HG03558 (cell line): ENCODE results near the gene PACRG.

Experiments used
- ATAC-seq: cut with Tn5 transposase; IDR thresholded peaks from one replicate; pipeline ENCODE4 v1.9.1; 2021; ENCODE audit warnings: moderate number of reproducible peaks; ENCODE audit not compliant: unreplicated experiment; ENCODE audit errors: extremely low read depth

PACRG gene

GRCh38 chr6:163187606-163188005 lies 459.8 kb downstream of the PACRG start:
- no peak for ATAC-seq

DNA sequence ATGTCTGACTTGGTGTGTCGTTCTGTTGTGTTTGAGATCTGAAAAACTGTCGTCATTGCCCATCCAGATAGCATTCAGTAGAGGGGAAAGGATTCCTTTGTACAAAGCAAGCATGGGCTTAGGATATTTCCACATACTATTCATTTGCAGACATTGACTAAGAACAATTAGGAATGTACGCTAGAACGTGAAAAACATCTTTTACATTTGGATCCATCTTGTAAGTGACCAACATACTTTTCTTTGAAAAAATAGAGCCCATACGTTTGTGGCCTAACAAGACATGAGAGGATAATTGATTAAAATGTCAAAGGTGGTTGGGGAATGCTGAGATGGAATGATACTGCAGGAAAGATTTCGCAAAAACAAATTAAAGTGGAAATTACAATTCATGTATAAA lies 461.0 kb downstream of the PACRG start:
- ATAC-seq, result no peak

DNA sequence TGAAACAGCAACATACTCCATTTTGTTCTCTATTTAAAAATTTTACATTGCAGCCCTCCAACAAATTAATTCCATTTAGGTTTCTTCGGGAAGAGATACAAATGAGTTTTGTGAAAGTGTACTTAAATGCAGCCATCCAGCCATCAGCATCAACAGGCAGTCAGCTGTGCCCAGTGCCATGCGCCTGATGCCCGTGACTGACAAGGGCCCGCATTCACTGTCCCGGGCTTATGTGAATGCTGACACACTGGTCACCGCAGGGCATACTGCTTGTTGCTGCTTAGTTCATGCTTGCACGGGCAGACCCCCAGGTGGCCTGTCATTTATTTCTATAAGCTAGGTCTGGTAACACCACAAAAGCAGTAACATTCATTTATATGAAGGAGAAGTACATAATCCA lies 461.8 kb downstream of the PACRG start:
- ATAC-seq, result no peak

DNA sequence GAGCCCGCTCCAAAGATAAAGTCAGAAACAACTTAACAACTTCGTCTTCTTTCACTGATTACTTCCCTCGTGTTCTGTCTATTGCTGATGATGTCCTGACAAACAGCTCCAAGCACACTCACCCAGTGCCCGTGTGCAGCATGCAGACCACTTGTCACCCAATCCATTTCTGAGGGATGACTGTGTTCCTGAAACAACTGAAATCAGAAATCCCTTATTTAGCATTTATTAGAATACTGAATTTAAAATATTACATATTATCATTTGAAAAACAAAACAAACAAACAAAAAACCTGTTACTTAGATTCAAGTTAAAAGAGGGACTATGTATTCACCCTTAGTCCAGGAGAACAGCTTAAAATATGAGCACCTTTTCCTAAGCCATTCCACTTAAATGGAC lies 463.0 kb downstream of the PACRG start:
- no peak for ATAC-seq

- ATAC-seq, result no peak
These were observed 464.1 kb downstream of the PACRG start for GRCh38 chr6:163191704-163192537.

GRCh38 chr6:163192591-163192990 lies 464.8 kb downstream of the PACRG start:
- no peak for ATAC-seq

DNA sequence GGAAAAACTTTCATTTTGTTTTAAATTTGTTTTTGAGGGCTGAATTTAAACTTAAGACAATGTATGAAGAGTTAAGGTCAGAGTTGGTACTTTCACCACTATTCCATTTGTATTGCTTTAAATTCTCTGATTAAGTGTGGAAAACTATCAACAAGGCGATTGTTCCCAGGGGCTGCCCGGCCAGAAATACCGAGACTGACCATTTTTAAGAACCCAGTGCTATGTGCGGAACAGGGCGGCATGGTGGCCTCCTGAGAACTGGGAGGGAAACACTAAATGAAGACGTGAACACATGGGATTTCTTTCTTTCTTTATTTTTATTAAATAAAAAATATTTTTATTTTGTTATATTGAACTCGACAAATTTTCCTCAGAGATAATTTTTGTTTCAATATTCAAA lies 465.6 kb downstream of the PACRG start:
- ATAC-seq, result no peak

DNA sequence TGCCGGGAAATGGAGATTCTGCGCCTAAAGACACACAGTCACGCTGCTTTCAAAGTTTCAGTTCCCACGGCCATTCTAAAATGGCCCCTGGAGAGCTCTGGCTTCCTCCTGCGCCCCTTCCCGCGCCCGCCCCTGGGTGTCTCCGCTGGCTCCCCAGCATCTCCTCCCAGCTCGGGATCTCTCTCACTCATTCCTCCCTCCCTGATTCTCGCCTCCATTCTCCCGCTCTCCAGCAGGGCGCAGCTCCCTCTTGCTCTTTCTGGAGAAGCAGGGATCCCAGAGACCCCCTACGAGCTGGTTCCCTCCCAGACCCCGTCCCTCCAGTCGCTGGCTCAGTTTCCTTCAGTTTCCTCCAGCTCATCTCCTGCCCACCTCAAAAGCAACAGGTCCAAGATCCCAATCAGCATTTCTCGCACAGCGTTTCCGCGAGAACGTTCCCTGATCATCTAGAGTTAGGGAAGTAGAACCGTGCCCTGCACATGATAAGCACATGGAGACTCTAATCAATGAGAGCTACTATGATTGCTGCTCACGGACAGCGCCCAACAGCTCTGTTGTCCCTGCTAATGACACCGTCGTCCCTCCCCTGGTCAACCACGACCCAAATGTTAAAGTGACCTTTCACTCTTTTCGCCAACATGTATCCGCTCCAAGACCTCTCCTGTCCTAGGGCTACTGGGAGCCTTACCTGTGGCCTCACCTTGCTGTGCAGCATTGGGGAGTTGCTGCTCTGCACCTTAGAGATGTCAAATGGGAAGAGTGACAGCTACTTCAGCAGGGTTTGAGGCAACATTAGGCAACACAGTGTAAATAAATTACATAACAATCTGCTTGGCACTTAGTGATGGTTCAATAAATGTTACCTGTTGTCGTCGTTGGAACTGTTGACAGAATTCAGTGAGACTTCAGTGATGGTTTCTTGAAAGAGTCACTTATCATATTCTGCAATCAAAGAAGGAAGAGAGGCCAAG lies 468.2 kb downstream of the PACRG start:
- ATAC-seq, result no peak

GRCh38 chr6:163197839-163198238 lies 470.1 kb downstream of the PACRG start:
- no peak for ATAC-seq

DNA sequence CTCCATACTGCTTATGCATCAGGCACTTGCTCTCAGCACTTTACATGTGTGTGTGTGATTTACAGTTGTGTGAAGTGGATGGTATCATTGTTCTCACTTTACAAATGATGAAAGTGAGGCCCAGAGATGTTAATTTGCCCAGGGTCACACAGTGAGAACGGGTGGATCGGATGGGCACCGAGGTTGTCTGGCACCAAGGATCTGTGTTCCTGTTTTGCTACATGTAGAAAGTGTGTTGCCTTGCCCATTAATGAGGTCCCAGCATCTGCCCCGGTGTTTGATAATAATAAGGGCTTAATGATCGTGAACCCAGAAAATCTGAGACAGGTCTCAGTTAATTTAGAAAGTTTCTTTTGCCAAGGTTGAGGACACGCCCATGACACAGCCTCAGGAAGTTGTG lies 470.6 kb downstream of the PACRG start:
- ATAC-seq, result no peak

- ATAC-seq, result no peak
These were observed 471.6 kb downstream of the PACRG start for GRCh38 chr6:163199371-163199770.

GRCh38 chr6:163200289-163200688 lies 472.5 kb downstream of the PACRG start:
- no peak for ATAC-seq

- no peak for ATAC-seq
These were observed 472.9 kb downstream of the PACRG start for GRCh38 chr6:163200694-163201093.

DNA sequence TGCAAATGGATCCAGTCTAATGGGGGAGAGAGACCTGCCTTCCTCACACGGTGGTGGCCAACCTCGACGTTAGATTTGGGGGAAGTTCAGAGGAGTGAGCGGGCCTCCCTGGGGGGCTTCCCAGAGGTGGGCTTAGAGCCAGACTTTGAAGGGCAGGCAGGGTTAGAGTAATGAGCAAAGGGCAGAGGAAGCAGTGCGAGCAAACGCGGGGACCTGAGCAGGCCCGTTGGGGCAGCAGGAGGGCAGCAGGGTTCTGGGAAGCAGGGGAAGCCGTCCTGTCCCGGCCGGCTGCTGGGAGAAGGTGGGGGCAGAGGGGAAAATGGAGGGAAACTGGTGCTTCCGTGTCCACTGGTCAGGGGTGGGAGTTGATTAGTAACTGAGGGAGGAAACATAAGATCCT lies 474.1 kb downstream of the PACRG start:
- ATAC-seq, result no peak

GRCh38 chr6:163206196-163206595 lies 478.4 kb downstream of the PACRG start:
- ATAC-seq, result no peak

DNA sequence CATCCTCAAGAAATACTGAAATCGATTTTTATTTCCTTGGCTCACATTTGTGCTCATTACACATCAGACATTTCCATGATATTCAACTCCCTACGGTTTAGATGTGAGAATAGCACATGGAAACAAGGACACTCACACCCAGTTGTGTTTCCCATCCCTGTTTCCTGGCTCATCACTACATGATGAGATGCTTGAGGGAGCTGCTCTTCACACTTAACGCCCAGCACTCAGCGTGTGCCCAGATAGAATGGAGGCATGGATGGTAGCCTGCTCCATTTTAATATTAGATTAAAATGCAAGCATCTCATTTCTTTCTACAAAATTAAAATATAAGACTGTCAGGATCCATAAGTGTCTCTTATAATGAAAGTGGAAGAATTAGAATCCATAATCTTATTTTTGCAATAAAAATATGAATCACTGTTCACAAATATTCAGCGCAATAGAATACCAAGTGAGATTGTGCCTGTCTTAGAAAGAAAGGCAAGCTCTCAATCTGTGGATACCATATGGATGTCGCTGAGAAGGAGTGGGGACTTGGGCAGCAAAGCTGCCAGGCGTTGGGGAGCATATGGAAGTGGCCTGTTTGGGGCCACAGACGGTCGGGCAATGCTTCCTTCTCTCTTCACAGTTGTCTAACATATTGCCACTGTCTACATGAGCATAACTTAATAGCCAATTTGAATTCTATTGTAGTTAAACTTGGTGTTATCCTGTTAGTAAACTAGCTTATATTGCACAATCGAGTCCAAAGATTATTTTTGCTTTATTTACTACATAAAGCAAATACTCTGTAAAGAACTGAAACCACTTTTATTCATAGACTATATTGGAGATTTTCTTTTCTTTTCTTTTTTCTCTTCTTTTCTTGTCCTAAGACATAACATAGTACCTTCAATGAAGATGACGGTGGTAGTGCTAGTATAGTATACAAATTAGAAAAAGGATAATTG lies 479.9 kb downstream of the PACRG start:
- no peak for ATAC-seq

DNA sequence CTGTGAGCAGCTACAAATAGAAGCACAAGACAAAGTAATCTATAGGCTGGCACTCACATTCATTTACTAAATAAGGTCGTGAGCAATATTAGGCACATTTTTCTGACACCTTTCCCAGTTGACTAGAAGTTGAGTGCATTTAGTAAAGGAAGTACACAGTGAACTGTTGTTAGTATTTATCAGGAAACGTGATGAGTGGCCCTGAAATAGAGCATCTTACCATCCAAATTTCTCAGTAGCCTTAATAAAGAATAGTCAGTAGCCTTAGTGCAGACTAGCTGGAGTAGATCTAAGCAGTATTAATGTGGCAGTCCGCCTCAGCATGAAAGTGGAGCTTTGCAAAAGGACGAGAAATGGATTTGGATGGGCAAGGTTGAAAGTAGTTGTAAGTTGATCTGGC lies 481.2 kb downstream of the PACRG start:
- ATAC-seq, result no peak

- ATAC-seq, result no peak
These were observed 484.3 kb downstream of the PACRG start for GRCh38 chr6:163212123-163212522.

- no peak for ATAC-seq
These were observed 486.5 kb downstream of the PACRG start for GRCh38 chr6:163214259-163214658.

GRCh38 chr6:163218361-163218894 lies 490.7 kb downstream of the PACRG start:
- no peak for ATAC-seq
